Activated T-cell treated with anti-CD3 and anti-CD28 coated beads, Interleukin-2, amount 50 U/mL, for 48 hours (primary cell): ENCODE measurements around the gene FBLN1.
A peak's percentile ranks its signal among the peaks of the same experiment; 100 is the strongest.
"Not testable (repeated sequence)": the region's sequence is repeated elsewhere in the genome, so short reads cannot be mapped to it uniquely, and the experiment has no call there.

Experiments used
- DNase-seq, 2 experiments: peaks; one replicate each; pipeline ENCODE4 v3.0.0-alpha.2; 2020

FBLN1 gene

DNA sequence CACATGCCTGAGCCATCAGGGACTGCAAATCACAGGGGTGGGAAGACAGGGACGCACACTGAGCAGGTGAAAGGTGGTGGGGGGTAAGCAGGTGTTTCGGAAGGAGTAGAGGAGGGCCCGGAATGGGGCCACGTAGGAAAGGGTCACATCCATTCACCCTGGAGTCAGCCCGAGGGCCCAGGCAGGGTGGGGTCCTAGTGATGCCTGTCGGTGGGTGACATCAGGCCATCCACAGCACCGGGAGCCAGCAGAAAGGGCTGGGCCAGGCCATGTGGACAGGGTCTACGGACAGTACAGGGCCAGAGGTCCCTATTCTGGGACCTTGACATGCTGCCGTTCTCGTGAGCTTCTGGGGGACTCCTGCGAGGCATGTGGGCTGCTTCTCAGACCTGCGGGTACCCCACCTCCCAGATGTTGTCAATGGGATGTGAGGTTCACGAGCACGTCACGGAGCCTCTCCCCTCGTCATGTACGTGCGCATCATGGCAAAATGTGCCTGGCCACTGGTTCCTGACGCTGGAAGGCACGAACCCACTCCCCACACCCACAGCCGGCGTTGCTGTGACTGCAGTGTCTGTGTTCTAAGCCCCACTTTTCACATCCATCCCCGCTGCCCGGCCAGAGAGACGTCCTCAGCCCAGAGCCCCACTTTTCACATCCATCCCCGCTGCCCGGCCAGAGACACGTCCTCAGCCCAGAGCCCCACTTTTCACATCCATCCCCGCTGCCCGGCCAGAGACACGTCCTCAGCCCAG lies 84.1 kb downstream of the FBLN1 start:
- DNase-seq, result no peak

DNA sequence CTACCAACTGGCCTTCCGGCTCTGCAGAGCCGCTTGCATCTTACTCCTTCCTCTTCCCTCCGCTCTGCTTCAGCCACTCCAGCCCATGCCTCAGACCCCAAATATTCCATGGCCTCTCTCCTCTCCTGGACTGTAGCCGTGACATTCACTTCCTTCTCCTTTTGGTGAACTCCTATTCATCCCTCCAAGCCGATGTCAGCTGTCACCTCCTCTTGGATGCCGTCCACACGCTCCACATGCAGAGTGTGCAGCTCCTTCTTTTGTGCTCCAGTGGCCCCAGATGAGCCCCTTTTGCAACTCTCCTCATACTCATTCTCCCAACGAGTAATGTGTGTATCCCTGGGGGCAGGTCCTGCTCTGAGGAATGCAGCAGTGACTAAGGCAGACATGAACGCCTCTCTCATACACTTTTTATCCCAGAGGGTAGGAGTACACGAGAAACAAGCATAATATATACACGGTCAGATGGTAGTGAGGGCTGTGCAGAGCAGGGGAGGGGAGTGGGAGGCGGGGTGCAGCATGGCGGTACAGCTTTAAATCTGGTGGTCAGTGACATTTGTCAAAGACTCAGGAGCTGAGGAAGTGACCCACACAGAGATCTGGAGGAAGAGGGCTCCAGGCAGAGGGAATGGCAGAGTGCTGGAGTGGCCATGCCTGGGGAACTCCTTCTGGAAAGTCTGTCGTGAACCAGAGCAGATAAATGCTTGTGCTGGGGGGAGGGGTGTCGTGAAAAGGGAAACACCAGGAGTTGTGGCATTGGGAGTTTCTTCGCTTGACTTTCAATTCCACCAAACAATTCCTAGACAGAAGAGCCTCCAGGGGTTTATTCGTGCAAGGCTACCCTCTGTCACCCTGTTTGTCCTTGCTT lies 85.2 kb downstream of the FBLN1 start:
- no peak for DNase-seq

DNA sequence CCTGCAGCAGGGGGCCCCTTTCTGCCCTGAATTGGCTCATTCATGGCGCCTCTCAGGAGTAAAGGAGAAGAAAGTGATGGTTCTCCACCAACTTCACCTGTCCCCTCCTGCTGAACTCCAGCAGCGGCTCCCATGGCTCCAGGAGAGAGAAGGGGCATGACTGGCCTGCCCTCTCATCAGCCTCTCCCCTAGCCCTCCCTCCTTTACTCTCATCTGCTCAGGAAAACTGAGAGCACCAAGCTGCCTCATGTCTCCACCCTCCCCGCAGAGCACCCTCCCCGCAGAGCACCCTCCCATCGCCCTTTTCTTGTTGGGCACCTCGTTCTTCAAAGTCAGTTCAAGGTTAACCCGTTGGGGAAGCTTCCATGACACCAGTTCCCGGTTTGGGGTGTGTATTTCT lies 86.9 kb downstream of the FBLN1 start:
- DNase-seq, result no peak

DNA sequence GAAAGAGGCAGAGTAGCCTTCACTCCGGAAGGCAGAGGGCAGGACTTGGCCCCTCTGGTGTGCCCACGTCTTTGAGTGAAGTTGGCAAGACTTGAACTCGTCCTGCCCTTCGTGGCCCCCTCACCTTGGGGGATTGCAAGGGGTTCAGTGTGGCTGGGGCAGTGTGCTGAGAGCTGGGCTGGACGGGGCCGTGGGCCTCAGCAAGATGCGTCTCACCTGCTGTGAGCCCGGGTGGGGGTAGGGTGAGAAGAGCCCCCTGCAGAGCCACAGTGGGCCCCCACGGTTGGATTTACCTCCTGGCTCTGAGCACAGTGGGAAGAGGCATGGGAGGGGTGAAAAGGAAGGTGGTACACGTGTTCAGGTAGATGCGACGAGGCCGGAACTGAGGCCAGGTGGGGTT lies 87.6 kb downstream of the FBLN1 start:
- DNase-seq, result no peak

DNA sequence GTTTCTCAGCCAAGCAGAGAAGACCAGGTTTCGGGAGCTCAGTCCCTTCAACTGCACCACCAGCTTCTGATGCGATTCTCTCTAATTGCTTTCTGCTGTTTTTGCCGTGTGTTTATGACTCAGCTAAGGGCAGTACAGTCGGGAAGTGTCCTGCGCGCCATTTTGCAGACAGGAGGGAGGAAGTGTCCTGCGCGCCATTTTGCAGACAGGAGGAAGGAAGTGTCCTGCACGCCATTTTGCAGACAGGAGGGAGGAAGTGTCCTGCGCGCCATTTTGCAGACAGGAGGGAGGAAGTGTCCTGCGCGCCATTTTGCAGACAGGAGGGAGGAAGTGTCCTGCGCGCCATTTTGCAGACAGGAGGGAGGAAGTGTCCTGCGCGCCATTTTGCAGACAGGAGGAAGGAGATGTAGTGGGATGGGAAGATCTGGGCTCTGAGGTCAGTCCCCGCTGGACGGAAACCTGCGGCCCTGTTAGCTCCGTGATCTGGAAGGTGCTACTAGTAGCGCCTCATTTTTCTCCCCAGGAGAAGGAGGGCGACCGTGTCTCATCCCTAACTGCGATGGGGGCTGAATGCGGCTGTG lies 89.0 kb downstream of the FBLN1 start:
- not testable (repeated sequence) for DNase-seq

DNA sequence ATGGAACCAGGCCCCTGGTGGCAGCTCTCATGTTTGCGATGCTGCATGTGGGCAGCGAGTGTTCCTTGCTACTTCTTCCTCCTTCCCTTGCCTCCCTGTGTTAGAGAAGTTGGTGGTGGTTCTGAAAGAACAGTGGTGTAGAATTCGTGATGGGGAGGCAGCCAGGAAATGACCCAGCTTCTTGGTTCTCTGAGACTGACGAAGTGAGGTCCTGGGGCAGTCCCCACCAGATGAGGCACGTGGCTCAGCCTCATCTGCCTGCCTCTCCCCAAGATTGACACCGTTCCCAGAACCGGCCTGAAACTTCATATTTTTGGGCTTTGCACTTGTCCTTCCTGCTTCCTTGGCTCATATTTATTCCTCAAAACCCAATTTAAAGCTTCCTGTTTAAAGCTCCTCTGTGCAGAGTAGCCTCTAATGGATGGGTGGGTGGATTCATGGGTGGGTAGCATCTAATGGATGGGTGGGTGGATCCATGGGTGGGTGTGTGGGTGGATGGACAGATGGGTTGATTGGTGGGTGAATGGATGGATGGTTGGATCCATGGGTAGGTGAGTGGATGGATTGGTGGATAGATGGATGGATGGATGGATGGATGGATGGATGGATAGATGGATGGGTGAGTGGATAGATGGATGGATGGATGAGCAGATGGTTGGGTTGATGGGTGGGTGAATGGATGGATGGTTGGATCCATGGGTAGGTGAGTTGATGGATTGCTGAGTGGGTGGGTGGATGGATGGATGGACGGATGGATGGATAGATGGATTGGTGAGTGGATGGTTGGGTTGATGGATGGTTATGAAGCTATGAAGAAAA lies 91.6 kb downstream of the FBLN1 start:
- DNase-seq, result no peak

DNA sequence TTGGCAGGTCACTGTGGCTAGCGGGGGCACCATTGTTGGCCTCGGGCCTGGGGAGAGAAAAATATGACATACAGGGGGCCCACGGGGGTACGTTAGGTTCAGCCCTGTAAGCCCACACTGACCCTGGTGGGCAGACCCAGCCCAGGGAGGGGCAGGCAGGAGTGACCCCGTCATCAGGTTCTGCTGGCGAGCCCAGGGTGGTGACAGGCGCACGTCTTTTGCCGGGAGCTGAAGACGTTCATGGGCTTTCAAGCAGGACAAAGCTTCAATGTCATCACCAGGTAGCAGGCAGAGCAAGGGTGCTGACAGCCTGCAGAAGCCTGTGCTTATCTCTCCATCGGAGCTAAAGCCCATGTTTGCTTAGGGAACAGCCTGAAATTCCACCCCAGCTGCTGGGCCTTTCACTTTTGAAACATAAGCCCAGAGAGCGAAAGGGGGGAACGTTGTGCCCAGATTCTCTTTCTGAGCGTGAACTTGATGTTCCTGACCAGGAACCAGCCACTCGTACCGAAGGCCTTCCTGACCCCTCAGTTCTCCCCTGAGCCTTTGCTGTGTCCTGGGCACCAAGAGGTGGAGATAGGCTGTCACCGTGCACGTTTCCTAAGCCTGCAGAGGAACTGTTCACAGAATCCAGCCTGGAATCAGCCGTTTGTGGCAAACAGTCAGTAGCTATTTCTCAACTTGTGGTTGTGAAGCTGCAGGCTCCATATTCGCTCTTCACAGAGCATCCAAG lies 94.9 kb downstream of the FBLN1 start:
- no peak for DNase-seq

DNA sequence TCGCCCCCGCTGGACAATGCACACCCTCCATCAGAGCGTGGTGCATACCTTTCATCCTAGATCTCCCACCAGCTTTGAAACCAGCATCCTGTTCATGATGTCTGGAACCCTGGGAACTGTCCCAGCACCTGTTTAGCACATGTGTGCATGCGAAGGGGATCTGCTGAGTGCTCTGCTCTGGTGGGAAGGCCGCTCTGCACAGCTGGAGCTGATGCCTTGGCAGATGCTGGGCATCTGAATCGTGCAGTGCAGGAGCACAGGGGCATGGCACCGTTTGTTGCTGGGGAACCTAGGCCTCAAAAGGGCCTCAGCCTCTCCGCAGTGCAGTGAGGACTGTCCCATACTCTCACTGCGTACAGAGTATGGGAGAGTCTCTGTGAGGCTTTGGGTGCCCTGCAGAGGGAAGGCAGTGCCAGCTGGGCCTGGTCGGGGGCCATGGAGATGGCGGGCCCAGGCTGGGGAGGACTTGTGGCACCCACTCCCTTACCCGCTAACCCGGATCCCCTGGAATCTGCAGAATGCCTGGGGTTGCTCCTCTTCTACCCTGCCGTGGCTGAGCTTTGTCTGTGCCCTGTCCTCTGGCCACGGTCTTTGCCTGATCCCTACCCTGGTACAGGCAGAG lies 96.0 kb downstream of the FBLN1 start:
- no peak for DNase-seq

DNA sequence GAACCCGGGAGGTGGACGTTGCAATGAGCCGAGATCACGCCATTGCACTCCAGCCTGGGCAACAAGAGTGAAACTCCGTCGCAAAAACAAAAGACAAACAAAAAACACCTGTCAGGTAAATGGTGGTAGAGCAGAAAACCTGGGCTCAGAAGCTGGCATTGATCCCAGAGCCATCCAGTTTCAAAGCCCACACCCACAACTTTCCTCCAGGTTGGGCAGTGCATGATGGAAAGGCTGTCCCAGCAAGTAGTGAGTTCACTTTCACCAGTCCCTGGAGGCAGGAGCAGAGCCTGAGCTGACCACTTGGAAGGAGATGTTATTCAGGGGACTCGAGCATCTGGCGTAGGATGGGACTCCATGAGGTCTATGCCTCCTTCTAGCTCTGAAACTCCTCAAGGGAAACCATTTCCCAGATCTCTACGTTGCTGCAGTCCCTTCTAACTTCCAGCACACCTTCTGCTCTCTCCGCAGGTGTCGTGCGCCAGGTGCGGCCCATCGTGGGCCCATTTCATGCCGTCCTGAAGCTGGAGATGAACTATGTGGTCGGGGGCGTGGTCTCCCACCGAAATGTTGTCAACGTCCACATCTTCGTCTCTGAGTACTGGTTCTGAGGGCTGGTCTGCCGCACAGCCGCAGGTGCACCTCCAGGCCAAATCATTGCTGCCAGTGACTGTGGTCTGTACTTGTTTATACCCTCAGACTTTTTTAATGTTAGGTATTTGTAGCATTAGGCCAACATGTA lies 97.3 kb downstream of the FBLN1 start:
- no peak for DNase-seq

DNA sequence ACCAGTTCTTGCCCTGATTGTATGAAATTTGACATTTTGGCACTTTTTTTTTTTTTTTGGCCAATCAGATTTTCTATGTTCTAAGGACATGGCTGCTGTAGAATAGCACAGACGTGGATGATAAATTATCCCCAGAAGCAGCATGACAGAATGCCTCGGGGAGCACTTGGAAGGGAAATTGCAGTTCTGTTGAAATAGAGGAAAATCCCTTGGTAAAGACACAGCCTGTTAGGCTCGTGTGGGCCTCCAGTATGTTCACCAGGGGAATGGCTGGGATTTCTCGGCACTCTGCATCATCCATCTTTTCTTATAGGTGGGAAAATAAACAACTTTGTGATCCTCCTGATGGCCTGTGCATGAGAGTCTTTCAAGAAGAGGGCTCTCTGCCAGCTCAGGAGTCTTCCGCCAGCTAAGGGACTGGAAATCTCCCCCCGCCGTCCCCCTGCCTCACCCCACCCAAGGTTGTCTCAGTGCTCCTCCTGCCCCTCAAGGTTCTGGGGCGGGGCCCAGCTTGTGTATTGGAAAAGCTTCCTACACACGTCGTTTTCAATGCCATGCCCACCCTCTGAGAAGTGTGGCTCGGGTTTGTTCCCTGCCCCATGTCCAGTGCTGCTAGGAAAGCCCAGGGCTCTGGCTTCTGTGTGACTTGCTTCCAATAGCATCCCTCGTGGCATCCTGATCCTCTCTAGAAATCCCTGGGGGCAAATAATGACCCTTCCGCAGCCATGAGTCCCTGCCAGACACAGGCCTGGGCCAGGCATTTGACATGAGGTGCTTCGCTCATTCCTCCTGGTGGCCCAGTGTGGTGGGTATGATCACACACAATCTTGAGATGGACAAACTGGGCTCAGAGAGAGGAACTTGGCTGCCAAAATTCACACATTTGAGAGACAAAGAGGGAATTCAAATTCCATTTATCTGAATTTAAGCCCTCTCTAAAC lies 98.4 kb downstream of the FBLN1 start:
- DNase-seq, result no peak

DNA sequence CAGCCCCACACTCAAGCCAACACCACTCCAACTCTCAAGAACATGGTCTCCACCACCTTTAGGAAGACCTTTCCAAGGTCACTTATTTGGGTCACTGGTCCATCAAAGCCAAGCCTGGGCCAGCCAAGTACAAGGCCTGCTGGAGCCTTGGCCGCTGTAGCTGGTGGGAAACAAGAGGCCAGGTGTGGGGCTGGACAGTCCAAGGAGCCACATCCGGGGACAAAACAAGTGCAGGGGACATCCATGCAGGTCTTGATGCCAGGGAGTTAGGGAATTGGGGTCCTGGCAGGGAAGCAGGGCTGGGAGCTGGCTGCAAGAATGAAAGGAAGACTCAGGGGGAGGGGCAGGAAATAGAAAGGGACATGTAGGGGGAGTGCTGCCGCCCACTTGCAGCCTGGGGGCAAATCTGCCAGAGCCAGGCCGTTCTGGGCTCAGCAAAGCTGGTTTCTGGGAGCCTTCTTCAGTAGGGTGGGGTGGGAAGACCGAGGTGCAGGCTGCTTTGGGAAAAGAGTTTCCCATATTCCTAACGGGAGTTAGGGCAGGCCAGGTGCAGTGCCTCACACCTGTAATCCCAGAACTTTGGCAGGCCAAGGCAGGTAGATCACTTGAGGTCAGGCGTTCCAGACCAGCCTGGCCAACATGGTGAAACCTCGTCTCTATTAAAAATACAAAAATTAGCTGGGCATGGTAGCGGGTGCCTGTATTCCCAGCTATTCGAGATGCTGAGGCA lies 99.5 kb downstream of the FBLN1 start:
- DNase-seq, result no peak

DNA sequence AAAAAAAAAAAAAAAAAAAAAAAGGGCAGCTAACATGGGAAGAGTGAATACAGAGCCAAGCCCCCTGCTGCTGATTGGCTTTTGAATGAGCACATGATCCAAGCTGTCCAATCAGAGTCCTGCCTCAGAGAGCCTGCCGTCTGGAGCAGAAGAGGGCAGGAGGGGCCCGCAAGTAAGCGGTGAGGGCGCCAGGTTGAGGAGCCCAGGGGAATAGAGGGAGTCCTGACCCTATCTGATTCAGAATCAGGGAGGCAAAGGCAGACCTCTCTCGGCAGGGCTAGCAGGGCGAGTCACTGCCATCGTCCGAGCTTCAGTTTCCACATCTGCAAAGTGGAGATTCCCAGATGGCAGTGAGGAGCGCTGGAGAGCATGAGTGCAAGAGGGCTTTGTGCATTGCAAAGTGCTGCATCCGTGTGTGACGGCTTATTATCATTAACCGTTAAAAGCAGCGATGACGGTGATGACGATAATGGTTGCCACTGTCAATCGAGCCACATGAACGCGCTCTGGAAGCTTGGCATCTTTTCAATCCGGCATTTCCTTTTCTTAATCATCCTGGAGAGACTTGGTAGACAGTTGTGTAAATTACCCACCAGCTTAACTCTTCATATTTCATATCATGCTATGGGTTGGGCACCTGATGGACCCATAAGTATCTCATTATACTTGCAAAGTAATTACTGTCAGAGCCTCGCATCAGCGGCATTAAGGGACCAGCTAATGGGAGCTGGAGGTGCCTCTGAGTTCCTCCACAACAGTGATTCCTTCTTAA lies 100.3 kb downstream of the FBLN1 start:
- no peak for DNase-seq

DNA sequence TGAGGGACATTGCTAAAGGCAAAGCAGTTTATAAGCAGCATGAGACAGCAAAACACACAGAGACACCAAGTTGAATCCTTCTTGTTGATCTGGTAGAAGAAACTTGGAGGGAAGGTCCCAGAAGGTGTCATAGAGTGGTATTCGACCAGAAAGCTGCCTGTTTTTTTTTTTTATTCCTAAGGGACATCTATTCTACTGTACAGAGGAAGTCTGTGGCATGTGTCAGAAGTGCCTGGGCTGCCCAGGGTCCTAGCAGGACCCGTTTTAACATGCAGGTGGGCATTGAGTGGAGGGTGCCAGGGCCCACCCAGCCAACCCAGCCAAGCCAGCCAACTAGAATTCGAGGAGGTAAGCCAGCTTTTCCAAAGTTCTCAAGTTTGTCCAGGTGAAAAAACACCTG lies 100.9 kb downstream of the FBLN1 start:
- no peak for DNase-seq

DNA sequence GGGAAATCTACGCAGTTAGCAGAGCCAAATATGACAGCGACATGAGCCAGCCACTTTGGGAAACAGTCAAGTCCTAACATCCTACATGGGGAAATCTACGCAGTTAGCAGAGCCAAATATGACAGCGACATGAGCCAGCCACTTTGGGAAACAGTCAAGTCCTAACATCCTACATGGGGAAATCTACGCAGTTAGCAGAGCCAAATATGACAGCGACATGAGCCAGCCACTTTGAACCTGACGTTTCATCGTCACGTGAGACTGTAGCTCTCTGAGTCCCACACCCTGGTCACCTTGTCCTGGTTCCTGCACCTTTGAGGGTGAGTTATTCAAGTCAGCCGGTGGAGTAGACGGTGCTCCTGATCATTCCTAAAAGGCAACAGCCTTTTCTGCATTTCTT lies 105.4 kb downstream of the FBLN1 start:
- DNase-seq, result not testable (repeated sequence)

DNA sequence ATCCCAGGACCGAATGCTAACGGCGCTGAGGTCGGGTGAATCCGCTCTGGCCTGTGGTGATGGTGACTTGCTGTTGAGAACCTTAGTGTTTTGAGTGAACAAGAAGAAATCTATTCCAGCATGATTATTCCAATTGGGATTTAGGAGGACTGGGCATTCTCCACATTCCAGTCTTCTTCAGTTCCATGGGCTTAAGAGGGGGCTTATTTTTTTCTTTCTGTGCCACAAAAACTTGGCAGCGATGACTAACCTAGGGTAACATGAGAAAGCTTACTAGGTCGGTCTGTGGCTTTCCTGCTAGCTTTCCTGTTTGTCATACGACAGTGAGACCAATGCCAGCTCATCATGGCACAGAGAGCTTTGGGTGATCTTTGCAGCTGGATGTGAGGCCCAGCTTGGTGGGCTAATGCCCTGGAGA lies 106.1 kb downstream of the FBLN1 start:
- peak; percentile 27 to 35 for DNase-seq

DNA sequence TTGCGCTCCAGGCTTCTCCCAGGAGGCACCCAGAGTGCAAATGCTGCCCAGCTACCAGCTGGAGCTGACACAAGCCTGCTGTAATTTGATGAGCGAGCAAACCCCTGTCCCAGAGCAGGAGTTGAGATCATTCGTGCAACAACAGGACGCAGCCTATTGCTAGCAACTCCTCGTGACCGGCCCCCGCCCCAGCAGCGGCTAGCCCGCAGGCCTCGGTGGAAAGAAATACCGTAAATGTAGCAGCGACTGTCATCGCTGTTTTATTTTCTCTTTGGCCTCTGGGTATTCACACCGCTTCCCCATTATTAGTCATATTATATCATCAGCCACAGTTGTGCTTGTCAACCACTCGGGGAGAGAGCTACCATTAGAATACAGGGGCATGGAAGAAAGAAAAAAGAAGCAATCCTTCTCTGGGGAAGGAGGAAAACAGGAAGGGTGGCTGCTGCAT lies 109.8 kb downstream of the FBLN1 start:
- peak; percentile 45 to 58 for DNase-seq

DNA sequence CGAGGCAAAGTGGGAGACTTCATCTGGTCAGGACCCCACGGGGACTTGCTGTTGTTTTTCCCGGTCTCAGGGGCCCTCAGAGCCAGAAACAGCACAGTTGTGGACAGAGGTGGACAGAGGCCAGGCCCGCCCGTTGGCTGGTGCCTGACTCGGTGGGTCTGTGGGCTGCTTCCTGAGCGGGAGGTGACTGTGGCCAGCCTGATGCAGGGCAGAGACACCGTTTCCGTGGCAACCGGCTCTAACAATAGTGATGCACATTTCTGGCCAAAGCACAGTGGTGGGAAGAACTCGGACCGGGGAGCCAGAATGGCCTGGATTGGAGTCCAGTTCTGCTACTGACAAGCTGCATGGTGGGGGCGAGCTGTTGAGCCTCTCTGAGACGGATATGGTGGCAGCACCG lies 110.3 kb downstream of the FBLN1 start:
- DNase-seq, result no peak

DNA sequence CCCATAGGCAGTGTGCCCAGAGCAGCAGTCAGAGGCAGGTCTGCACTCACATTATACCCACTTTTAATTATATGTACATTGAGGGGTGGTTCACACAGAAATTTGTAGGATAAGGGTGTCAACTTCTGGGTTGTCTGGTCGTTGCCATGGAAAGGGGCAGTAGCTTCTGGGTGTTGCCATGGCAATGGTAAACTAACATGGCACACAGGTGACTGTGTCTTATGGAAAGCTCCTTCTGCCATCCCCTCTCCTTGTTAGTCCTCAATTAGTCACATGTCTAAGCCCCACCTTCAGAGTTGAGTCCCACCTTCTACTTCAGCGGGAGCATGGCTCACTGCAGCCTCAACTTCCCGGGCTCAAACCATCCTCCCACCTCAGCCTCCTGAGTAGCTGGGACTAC lies 112.7 kb downstream of the FBLN1 start:
- DNase-seq, result no peak
